Retinal pigment epithelial cell (primary cell): ENCODE data around the gene LCE3E.
"Not testable (repeated sequence)": the region's sequence is repeated elsewhere in the genome, so short reads cannot be mapped to it uniquely, and the experiment has no call there.

Source experiments
- DNase-seq: peaks from one replicate; pipeline ENCODE4 v3.0.0-alpha.2; 2010; ENCODE audit warnings: low read depth
- H3K4me3 ChIP-seq: 2 replicates; pipeline ENCODE4 v1.5.1; 2011; ENCODE audit warnings: mild to moderate bottlenecking, low read length, control low read depth, moderate library complexity
- TF ChIP-seq, protein P1 (sequence below): conservative IDR thresholded peaks from 2 replicates; pipeline ENCODE4 v1.5.1; 2011; ENCODE audit warnings: low read depth, low read length, control low read depth, inconsistent platforms

The LCE3E gene

DNA sequence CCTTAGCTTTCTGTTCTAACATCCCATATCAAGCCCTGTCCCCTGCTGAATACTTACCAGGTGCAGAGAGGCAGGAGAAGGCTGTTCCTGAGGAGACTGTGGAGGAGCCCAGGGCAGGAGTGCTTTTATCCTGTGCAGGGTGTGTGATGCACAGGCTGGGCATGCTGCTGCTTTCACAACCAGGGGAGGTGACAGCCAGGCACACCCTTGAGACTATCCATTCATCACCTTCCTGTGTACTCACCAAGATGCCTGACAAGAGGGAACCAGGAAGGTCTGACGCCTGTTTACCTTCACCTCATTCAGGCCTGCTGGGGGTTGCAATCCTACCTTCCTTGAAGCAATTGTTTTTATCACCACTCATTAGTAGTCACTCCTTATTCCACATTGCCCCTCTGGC lies at the start of gene LCE3E:
Gene LCE3E, minus strand, starts transcription at position 100 of the 400 bp plus-strand sequence. CDS start 572 bp downstream, outside the sequence.
- DNase-seq, result no peak
- H3K4me3 ChIP-seq, result no peak within 1 kb of the TSS
- TF ChIP-seq, protein P1, sequence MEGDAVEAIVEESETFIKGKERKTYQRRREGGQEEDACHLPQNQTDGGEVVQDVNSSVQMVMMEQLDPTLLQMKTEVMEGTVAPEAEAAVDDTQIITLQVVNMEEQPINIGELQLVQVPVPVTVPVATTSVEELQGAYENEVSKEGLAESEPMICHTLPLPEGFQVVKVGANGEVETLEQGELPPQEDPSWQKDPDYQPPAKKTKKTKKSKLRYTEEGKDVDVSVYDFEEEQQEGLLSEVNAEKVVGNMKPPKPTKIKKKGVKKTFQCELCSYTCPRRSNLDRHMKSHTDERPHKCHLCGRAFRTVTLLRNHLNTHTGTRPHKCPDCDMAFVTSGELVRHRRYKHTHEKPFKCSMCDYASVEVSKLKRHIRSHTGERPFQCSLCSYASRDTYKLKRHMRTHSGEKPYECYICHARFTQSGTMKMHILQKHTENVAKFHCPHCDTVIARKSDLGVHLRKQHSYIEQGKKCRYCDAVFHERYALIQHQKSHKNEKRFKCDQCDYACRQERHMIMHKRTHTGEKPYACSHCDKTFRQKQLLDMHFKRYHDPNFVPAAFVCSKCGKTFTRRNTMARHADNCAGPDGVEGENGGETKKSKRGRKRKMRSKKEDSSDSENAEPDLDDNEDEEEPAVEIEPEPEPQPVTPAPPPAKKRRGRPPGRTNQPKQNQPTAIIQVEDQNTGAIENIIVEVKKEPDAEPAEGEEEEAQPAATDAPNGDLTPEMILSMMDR, result no peak

DNA sequence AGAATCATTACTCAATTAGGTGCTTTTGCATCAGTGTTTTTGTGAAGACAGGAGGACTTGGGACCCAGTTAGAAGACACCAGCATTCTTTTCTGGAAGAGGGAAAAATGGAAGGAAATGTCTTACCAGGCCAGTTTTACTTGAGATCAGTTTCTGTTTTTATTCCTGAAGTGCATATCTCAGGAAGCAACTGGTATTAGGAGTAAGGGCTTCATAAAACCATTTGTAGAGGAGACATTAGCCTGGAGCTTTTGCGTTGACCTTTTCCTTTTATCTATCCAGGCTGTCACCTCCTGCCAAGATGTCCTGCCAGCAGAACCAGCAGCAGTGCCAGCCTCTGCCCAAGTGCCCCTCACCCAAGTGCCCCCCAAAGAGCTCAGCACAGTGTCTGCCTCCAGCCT lies 46.9 kb upstream of the LCE3E start, which contains the start of gene LCE3B:
Gene LCE3B, plus strand, starts transcription at position 301 of the 400 bp plus-strand sequence. Its CDS starts 0 bp downstream, at position 301.
- DNase-seq, result no peak
- TF ChIP-seq, protein P1, result no peak
- H3K4me3 ChIP-seq, result no peak within 1 kb of the TSS

GRCh38 chr1:152599934-152600333 lies 33.4 kb upstream of the LCE3E start, which contains the start of gene LCE3C:
Gene LCE3C (plus strand): TSS chr1:152600234. CDS start chr1:152600732, 498 bp downstream.
- H3K4me3 ChIP-seq, result no peak within 1 kb of the TSS
- TF ChIP-seq, protein P1, result no peak
- DNase-seq, result no peak

GRCh38 chr1:152596986-152597385 lies 30.4 kb upstream of the LCE3E start:
- TF ChIP-seq, protein P1, result no peak
- no peak for DNase-seq
- H3K4me3 ChIP-seq, result no peak overlapping the region

- TF ChIP-seq, protein P1, result no peak
- no peak overlapping the region for H3K4me3 ChIP-seq
- no peak for DNase-seq
These were observed 19.0 kb upstream of the LCE3E start for GRCh38 chr1:152585586-152585985.

DNA sequence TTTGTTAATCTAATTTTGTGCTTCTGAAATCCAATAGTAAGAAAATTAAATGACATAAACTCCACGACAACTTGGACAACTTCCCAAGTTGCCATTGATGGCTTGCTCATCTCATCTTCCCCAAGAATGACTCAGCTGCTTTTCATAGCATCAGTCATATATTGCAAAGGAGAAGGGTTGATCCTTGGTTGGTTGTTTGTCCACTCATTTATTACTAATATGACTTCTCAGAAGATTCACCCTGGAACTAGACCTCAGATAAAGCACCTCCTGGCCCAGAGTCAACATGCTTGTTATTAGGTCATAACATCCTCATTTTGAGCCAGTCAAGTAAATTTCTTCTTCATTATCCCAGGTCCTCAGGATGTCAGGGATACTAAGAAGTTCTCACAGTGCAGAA lies 16.1 kb upstream of the LCE3E start:
- DNase-seq, result no peak
- TF ChIP-seq, protein P1, result no peak
- no peak overlapping the region for H3K4me3 ChIP-seq

DNA sequence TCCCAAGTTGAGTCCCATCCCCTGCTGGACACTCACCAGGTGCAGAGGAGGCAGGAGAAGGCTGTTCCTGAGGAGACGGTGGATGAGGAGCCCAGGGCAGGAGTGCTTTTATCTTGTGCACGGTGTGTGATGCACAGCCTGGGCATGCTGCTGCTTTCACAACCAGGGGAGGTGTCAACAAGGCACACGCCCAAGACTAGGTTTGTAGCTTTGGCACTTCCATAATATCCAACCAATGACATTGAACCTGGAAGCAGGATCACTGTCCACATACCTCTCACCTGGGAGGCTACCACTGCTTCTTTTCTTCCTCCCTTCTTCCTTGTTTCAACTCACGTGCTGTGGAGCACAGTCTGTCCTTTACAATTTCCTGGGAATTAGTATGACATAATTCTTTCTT lies 13.9 kb upstream of the LCE3E start, which contains the start of gene LCE3D:
Gene LCE3D, minus strand, starts transcription at position 84 of the 400 bp plus-strand sequence. CDS start 580 bp downstream, outside the sequence.
- DNase-seq, result no peak
- TF ChIP-seq, protein P1, result no peak
- no peak within 1 kb of the TSS for H3K4me3 ChIP-seq

GRCh38 chr1:152579526-152579925 lies 12.9 kb upstream of the LCE3E start:
- DNase-seq, H3K4me3 ChIP-seq: not testable (repeated sequence)
